RWPE2 (cell line): Measurements from ENCODE around the gene FIGLA.
"Not testable (repeated sequence)": the region's sequence is repeated elsewhere in the genome, so short reads cannot be mapped to it uniquely, and the experiment has no call there.

Experiments
- ATAC-seq: fragments of 200-7000 bp; cut with Tn5 transposase; 3 replicates; pipeline ENCODE4 v1.9.1; 2021; ENCODE audit warnings: low read depth
- DNase-seq: peaks from one replicate; pipeline ENCODE4 v3.0.0-alpha.2; 2020; ENCODE audit warnings: low spot score
- H3K27ac ChIP-seq: fragments of 450-650 bp; 2 replicates; pipeline ENCODE4 v1.5.1; 2017; ENCODE audit warnings: mild to moderate bottlenecking; ENCODE audit not compliant: poor library complexity, severe bottlenecking
- H3K27me3 ChIP-seq: fragments of 250-450 bp; sonication (Bioruptor Pico); 2 replicates; pipeline ENCODE4 v1.5.1; 2021; ENCODE audit warnings: mild to moderate bottlenecking, moderate library complexity; ENCODE audit not compliant: insufficient read depth, poor library complexity, severe bottlenecking
- H3K36me3 ChIP-seq: fragments of 250-450 bp; sonication (Bioruptor Pico); 2 replicates; pipeline ENCODE4 v1.5.1; 2020; ENCODE audit warnings: low read depth, mild to moderate bottlenecking, moderate library complexity
- H3K4me1 ChIP-seq: fragments of 250-450 bp; sonication (Bioruptor Pico); 2 replicates; pipeline ENCODE4 v1.5.1; 2021; ENCODE audit warnings: mild to moderate bottlenecking, moderate library complexity; ENCODE audit not compliant: insufficient read depth, poor library complexity, severe bottlenecking
- H3K4me3 ChIP-seq: fragments of 250-450 bp; sonication (Bioruptor Pico); 2 replicates; pipeline ENCODE4 v1.5.1; 2021; ENCODE audit warnings: mild to moderate bottlenecking, moderate library complexity; ENCODE audit not compliant: severe bottlenecking
- H3K9me3 ChIP-seq: fragments of 250-450 bp; sonication (Bioruptor Pico); 2 replicates; pipeline ENCODE4 v1.5.1; 2021; ENCODE audit warnings: mild to moderate bottlenecking, moderate library complexity; ENCODE audit not compliant: severe bottlenecking
- TF ChIP-seq, protein P1 (sequence below): fragments of 450-650 bp; IDR thresholded peaks from one replicate; pipeline ENCODE4 v1.5.1; 2017; ENCODE audit warnings: mild to moderate bottlenecking, moderate library complexity; ENCODE audit not compliant: poor library complexity, severe bottlenecking

FIGLA gene

DNA sequence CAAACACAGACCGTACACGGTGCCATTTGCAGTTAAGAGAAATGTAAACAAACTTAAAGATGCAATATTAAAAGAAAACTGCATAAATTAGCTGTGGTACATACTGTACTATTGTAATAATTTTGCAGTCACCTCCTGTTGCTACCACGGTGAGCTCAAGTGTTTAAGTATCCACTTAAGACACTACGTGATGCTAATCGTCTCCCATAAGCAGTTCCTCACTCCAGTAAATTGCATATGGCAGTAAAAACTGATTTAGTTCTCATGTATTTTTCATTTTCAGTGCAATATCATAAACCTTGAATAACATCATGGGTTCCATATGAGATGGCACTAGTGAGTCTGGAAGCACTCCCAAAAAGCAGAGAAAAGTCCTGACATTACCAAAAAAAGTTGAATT, 15.6 kb upstream of the FIGLA start:
- DNase-seq (no peak), ATAC-seq (no peak)
- Histone ChIP-seq H3K4me1 (no peaks in the 10 kb centered on the region), H3K27ac (no peak overlapping the region), H3K9me3 (no peaks in the 10 kb centered on the region), H3K27me3 (no peaks in the 10 kb centered on the region), H3K36me3 (no peaks in the 10 kb centered on the region), H3K4me3 (no peak overlapping the region)
- TF ChIP-seq, protein P1, sequence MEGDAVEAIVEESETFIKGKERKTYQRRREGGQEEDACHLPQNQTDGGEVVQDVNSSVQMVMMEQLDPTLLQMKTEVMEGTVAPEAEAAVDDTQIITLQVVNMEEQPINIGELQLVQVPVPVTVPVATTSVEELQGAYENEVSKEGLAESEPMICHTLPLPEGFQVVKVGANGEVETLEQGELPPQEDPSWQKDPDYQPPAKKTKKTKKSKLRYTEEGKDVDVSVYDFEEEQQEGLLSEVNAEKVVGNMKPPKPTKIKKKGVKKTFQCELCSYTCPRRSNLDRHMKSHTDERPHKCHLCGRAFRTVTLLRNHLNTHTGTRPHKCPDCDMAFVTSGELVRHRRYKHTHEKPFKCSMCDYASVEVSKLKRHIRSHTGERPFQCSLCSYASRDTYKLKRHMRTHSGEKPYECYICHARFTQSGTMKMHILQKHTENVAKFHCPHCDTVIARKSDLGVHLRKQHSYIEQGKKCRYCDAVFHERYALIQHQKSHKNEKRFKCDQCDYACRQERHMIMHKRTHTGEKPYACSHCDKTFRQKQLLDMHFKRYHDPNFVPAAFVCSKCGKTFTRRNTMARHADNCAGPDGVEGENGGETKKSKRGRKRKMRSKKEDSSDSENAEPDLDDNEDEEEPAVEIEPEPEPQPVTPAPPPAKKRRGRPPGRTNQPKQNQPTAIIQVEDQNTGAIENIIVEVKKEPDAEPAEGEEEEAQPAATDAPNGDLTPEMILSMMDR, result no peak

DNA sequence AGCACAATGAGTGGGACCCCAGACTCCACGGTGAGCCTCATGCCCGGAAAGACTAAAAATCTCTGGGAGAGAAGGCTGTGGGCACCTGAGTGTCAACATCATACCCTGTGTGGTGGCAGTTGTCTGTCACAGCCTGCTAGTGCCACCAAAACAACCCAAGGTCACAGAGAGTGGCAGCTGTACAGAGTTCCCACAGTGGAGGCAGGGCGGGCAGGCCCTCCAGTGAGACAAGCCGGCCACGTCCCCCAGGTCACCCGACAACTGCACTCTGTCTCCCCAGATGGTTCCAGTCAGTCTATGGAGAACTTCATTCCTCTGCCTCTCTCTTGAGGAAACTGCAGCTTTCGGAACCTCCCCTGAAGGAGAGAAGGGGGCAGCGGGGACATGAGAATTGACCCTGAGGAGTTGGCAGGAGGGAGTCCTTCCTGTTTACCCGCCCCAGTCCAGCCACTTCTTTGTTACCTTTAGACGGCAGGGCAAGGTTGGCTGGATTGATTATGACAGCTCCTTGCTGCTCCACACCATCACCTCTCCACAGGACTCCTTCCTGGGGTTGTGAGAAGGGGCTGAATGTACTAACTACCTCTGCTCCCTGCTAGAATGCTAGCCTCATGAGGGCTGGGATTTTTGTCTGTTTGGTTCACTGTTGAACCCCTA, 11.3 kb upstream of the FIGLA start:
- TF ChIP-seq, protein P1, result no peak
- DNase-seq (no peak), ATAC-seq (no peak)

DNA sequence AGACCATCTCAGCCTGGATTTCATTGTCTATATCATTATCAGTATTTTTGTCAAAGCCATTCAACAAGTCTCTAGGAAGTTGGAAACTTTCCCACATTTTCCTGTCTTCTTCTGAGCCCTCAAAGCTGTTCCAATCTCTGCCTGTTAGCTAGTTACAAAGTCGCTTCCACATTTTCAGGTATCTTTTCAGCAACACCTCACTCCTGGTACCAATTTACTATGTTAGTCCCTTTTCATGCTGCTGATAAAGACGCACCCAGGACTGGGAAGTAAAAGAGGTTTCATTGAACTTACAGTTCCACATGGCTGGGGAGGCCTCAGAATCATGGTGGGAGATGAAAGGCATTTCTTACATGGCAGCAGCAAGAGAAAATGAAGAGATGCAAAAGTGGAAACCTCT, 9.3 kb upstream of the FIGLA start:
- Histone ChIP-seq H3K36me3 (no peaks in the 10 kb centered on the region), H3K27ac (no peak overlapping the region), H3K9me3 (no peaks in the 10 kb centered on the region), H3K27me3 (no peaks in the 10 kb centered on the region), H3K4me1 (no peaks in the 10 kb centered on the region), H3K4me3 (no peak overlapping the region)
- TF ChIP-seq, protein P1, result no peak
- DNase-seq (no peak), ATAC-seq (no peak)

More for the DNA sequence above, 11.3 kb upstream of the FIGLA start:
- Histone ChIP-seq H3K4me3 (no peak overlapping the region), H3K27me3 (no peaks in the 10 kb centered on the region), H3K27ac (no peak overlapping the region), H3K36me3 (no peaks in the 10 kb centered on the region), H3K4me1 (no peaks in the 10 kb centered on the region), H3K9me3 (no peaks in the 10 kb centered on the region)

DNA sequence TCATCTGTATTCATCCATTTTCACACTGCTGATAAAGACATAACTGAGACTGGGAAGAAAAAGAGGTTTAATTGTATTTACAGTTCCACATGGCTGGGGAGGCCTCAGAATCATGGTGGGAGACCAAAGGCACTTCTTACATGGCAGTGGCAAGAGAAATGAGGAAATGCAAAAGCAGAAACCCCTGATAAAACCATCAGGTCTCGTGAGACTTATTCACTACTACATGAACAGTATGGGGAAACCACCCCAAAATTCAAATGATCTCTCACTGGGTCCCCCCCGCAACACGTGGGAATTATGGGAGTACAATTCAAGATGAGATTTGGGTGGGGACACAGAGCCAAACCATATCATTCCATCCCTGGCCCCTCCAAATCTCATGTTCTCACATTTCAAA, 7.6 kb upstream of the FIGLA start:
- not testable (repeated sequence) for H3K4me1 ChIP-seq, H3K27me3 ChIP-seq, H3K36me3 ChIP-seq, H3K4me3 ChIP-seq, DNase-seq, H3K9me3 ChIP-seq, H3K27ac ChIP-seq, ATAC-seq

DNA sequence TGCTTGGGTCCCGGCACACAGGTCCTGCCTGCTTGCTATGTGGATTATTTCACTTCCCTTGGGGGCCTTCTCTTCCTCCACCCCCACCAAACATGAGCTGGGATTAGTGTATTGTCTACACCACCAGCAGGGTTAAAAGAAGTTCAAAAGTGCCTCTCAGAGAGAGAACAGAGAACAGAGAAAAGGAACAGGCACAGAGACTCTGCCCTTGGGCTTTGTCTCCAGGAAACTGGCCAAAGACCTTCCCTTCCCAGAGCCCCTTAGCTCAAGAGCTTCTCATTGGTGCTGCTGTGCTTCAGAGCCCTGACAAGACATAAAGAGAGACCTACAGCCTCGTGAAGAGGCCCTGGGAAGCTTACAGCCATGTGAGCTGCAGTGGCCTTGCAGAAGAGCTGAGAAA, 7.1 kb upstream of the FIGLA start:
- Histone ChIP-seq H3K4me1 (no peaks in the 10 kb centered on the region), H3K4me3 (no peak overlapping the region)

More for the DNA sequence above, 7.1 kb upstream of the FIGLA start:
- DNase-seq, result no peak
- TF ChIP-seq, protein P1, result no peak
- Histone ChIP-seq H3K9me3 (no peaks in the 10 kb centered on the region), H3K36me3 (no peaks in the 10 kb centered on the region), H3K27ac (no peak overlapping the region), H3K27me3 (peaks cover 11% of the 10 kb centered on the region)
- ATAC-seq, result no peak
